ENCODE results near the gene SLC4A3.
A peak's percentile ranks its signal among the peaks of the same experiment; 100 is the strongest.
"Not testable (repeated sequence)": the region's sequence is repeated elsewhere in the genome, so short reads cannot be mapped to it uniquely, and the experiment has no call there.

SLC4A3 gene

GRCh38 chr2:219651656-219652055 is 24.2 kb downstream of the SLC4A3 start:
- not testable (repeated sequence) for DNase-seq

GRCh38 chr2:219656526-219656925 is 29.1 kb downstream of the SLC4A3 start:
- DNase-seq = no peak

- peak; percentile 59 for DNase-seq
Observed at GRCh38 chr2:219658196-219658846, 30.9 kb downstream of the SLC4A3 start.

GRCh38 chr2:219658874-219659273 is 31.4 kb downstream of the SLC4A3 start:
- DNase-seq = no peak

GRCh38 chr2:219661197-219661954 is 33.9 kb downstream of the SLC4A3 start:
- no peak for DNase-seq

GRCh38 chr2:219661955-219662395 is 34.5 kb downstream of the SLC4A3 start:
- DNase-seq = peak; percentile 56

- DNase-seq = no peak
Observed at GRCh38 chr2:219662566-219662965, 35.1 kb downstream of the SLC4A3 start.

- no peak for DNase-seq
Observed at GRCh38 chr2:219663116-219663762, 35.8 kb downstream of the SLC4A3 start.

- DNase-seq = no peak
Observed at GRCh38 chr2:219664041-219664440, 36.6 kb downstream of the SLC4A3 start.

GRCh38 chr2:219664944-219665343 is 37.5 kb downstream of the SLC4A3 start:
- peak; percentile 50 for DNase-seq

GRCh38 chr2:219665926-219666325 is 38.5 kb downstream of the SLC4A3 start:
- DNase-seq = no peak

GRCh38 chr2:219668316-219668715 is 40.9 kb downstream of the SLC4A3 start:
- DNase-seq = no peak

- DNase-seq = no peak
Observed at GRCh38 chr2:219670386-219670785, 43.0 kb downstream of the SLC4A3 start.

GRCh38 chr2:219671279-219671678 is 43.8 kb downstream of the SLC4A3 start:
- no peak for DNase-seq

GRCh38 chr2:219672406-219672805 is 45.0 kb downstream of the SLC4A3 start:
- no peak for DNase-seq

GRCh38 chr2:219675221-219675620 is 47.8 kb downstream of the SLC4A3 start:
- DNase-seq = no peak

GRCh38 chr2:219676586-219676985 is 49.2 kb downstream of the SLC4A3 start:
- DNase-seq = no peak

- no peak for DNase-seq
Observed at GRCh38 chr2:219679041-219679440, 51.6 kb downstream of the SLC4A3 start.

GRCh38 chr2:219679571-219679970 is 52.1 kb downstream of the SLC4A3 start:
- no peak for DNase-seq

GRCh38 chr2:219680958-219681693 is 53.7 kb downstream of the SLC4A3 start:
- no peak for DNase-seq

- DNase-seq = peak; percentile 78
Observed at GRCh38 chr2:219681694-219682300, 54.4 kb downstream of the SLC4A3 start.

GRCh38 chr2:219683474-219683873 is 56.0 kb downstream of the SLC4A3 start:
- DNase-seq = not testable (repeated sequence)

Data from fibroblast of upper back skin (primary cell).